VCaP (cell line): ENCODE data around the gene CDH4.

ENCODE experiments used
- H3K27ac ChIP-seq: fragments of 450-650 bp; 2 replicates; pipeline ENCODE4 v1.5.1; 2017
- TF ChIP-seq, protein P1 (sequence below): fragments of 450-650 bp; conservative IDR thresholded peaks from 2 replicates; pipeline ENCODE4 v1.5.1; 2017; ENCODE audit warnings: mild to moderate bottlenecking, moderate library complexity

CDH4 gene

DNA sequence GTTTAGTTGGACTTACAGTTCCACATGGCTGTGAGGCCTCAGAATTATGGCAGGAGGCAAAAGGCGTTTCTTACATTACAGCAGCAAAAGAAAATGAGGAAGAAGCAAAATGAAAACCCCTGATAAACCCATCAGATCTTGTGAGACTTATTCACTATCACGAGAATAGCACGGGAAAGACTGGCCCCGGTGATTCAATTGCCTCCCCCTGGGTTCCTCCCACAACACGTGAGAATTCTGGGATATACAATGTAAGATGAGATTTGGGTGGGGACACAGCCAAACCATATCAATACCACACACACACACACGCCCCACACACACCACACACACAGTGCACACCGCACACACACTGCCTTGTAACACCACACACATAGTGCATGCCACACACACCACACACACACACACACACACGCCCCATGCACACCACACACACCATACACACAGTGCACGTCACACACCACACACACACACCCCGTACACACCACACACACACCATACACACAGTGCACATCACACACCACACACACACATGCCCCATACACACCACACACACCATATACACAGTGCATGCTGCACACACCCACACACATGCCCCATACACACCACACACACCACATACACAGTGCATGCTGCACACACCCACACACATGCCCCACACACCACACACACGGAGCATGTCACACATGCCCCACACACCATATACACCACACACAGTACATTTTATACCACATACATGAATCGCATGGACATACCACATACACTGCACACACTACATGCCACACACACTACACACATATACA is 503.1 kb downstream of the CDH4 start:
- H3K27ac ChIP-seq = no peak overlapping the region
- TF ChIP-seq, protein P1, sequence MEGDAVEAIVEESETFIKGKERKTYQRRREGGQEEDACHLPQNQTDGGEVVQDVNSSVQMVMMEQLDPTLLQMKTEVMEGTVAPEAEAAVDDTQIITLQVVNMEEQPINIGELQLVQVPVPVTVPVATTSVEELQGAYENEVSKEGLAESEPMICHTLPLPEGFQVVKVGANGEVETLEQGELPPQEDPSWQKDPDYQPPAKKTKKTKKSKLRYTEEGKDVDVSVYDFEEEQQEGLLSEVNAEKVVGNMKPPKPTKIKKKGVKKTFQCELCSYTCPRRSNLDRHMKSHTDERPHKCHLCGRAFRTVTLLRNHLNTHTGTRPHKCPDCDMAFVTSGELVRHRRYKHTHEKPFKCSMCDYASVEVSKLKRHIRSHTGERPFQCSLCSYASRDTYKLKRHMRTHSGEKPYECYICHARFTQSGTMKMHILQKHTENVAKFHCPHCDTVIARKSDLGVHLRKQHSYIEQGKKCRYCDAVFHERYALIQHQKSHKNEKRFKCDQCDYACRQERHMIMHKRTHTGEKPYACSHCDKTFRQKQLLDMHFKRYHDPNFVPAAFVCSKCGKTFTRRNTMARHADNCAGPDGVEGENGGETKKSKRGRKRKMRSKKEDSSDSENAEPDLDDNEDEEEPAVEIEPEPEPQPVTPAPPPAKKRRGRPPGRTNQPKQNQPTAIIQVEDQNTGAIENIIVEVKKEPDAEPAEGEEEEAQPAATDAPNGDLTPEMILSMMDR = no peak

DNA sequence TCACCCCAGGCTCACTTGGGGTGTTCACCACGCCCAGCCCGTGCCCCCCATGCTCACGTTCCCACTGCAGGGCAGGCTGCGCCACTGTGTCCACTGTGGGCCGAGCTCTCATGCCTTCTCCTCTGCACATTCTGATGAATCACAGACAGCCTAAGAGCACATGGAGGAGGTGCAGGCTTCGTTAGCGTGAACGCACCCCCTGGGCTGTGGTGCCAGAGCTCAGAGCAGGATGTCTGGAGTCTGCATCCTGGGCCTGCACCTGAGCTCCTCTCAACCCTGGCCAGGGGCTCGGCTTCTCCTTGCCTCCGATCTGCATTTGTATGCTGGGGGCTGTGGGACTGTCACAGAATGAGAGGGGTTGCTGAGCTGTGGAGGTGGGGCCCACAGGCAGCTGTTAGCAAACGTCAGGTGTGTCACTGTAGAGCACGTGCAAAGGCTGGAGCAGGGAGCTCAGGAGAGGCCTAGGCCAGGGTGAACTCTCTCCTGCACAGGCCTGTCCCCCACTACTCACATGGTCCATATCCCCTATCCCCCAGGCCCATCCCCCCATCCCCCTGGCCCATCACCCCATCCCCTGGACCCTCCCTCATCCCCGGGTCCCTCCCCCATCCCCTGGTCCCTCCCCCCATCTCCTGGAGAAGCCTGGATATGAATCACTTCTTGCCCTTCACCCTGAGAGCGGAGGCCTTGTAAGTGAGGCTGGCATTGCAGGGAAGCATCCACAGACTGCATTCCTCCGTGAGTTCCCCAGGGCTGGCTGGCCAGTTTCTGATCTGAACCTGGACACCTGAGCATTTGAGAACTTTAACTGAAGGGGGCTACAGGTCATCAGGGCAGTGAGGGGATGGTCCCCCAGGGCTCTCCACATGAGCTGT is 504.1 kb downstream of the CDH4 start:
- TF ChIP-seq, protein P1 = no peak
- H3K27ac ChIP-seq = no peak overlapping the region

DNA sequence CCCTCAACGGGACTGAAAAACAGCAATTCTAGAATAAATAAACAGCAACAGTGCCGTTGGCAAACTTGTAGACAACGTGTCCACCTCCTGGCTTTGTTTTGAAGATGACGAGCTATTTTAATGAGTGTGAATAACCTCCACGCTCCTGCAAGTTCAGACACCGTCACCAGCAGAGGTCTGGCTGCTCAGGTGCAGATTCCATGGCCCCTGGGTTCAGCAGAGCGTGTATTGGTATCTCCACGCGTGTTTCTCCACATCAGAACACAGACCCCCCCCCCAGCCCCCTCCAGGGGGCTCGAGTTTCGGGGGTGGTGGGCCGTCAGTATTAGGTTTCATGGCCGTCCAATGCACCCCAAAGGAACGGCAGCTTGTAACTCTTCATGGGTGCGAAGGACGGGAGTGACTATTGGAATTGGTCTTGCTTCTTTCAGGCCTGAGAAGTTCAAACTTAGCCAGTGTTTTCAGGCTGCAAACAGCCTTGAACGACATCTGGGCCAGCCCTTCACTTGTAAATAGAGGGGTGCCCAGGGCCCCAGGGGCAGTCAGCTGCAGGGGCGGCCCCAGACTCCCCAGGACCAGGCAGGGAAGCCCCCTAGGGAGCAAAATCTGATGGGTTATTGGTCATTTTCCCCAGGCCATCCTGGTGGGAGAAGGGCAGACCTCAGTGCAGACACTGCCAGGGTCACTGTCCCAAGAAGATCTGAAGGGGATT is 505.1 kb downstream of the CDH4 start:
- TF ChIP-seq, protein P1 = no peak
- no peak overlapping the region for H3K27ac ChIP-seq

DNA sequence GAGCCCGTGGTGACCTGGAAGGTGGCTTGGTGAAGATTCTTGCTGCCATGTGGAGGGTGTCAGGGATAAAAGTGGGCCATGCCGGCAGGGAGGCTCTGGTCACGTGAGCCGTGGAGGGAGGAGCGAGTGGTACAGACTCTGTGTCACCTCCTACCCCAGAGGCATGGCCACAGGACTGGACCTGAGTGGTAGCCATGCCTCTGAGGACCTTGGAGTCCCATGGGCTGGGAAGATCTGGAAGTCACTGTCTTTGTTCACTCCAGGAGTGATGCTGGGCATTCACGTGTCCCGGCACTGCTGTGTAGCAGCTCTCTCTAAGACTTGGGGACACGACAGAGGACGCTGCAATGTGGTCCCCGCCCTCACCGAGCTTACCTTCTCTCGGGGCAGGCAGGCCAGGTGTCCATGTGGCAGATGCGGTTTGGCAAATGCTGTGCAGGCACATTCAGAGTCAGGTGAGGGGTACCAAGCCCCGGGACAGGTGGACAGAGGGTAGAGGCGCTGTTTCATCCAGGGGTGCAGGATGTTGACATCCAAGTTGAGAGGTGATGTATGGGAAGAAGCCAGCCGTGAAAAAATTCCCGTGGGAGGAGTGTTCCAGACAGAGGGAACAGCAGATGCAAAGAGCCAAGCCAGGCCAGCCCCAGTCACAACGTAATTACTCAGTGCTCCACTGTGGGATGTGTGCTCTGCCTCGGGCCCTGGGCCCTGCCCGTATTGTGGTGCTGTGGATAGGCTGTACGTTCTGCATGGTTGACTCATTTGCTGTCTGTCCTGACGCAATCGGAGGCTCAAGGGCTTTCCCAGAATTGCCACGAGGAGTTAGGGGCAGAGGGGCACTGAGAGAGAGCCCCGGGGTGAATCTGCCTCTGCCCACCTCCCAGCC is 505.9 kb downstream of the CDH4 start:
- TF ChIP-seq, protein P1 = no peak

DNA sequence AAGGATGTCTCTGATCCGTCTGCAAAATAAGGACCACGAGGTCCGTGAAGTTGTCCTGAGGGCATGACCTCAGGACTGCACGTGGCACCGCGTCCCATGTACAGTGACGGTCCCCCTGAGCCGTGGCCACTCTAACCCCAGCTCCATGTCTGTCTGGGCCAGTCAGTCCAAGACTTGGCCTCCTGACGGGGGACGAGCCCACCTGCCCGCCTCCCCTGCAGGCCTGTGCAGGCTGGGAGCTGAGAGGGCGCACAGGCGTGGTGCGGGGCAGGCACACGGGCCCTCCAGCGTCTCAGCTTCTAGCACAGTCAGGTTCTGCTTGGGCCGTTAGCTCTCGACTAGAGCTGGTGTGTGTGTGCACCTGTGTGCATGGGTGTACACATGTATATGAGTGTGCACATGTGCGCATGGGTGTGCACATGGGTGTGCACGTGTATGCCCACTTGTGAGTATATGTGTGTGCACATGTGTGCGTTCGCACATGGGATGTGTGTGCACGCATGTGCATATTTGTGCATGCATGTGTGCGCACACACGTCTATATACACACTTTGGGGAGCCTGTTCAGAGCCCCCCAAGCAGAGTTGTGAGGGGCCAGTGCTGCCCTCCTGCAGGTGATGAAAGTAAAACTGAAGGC is 506.6 kb downstream of the CDH4 start:
- TF ChIP-seq, protein P1 = no peak
- H3K27ac ChIP-seq = no peak overlapping the region

More for the DNA sequence above, 505.9 kb downstream of the CDH4 start:
- no peak overlapping the region for H3K27ac ChIP-seq

DNA sequence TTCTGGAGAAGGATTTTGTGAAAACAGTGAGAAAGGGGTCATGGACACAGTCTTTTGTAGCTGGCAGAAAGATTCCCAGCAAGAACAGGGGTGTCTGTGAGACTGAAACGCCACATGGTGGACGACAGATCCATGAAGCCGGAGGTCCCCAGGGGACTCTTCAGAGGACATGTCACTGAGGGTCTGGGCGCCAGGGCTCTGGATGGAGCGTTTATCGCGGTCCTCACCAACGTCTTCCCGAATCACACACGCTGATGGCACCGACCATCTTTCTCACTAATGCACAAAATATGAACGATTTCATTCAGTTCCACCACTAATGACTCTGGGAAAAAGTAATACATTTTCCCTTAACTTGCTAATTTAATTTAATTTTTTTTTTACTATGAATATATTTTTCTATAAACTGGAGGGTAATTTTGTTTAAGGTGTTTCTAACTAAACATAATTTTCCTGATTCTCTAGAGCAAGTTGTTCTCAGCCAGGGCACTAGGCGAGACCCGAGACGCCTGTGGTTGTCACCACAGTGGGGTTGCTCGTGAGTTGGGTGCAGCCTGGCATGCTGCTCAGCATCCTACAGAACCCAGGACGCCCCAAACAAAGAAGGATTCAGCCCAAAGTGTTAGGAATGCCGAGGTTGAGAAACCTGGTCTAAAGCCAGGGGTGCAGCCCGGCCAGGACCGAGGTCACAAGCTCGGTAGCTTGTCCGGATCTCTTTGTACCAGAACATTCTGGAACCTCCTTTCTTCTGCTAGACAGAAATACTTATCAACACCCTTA is 507.4 kb downstream of the CDH4 start:
- TF ChIP-seq, protein P1 = no peak
- H3K27ac ChIP-seq = no peak overlapping the region
